ENCODE measurements around the gene SOAT1.

SOAT1 gene

GRCh38 chr1:179372160-179372559, 78.6 kb downstream of the SOAT1 start:
- no peak for TF ChIP-seq CTCF (IDR thresholded peaks at IDR 0.05; ENCODE audit: low read depth, low read length, poor library complexity, severe bottlenecking)
- TF ChIP-seq EZH2phosphoT487 (IDR thresholded peaks at IDR 0.05; ENCODE audit: borderline replicate concordance, low read length), result no peak
- Histone ChIP-seq H3K36me3 (ENCODE audit: control insufficient read depth, low read length) (no peaks in the 10 kb centered on the region), H3K27ac (ENCODE audit: low read depth, low read length) (no peak overlapping the region), H3F3A (ENCODE audit: control insufficient read depth, insufficient read depth) (no peaks in the 10 kb centered on the region), H3K79me2 (ENCODE audit: control insufficient read depth, low read length) (no peaks in the 10 kb centered on the region), H3K4me3 (ENCODE audit: low read length) (no peak overlapping the region), H3K4me1 (ENCODE audit: control insufficient read depth, low read length) (no peaks in the 10 kb centered on the region), H3K4me2 (ENCODE audit: low read length) (no peak overlapping the region), H3K9me2 (replicated peaks; ENCODE audit: control insufficient read depth, low read length) (no peaks in the 10 kb centered on the region), H4K20me1 (ENCODE audit: control insufficient read depth, insufficient read depth, low read depth, low read length) (no peaks in the 10 kb centered on the region), H3K27me3 (ENCODE audit: control insufficient read depth, low read length) (no peaks in the 10 kb centered on the region), H3K9me3 (ENCODE audit: control insufficient read depth, insufficient read depth, low read length) (no peaks in the 10 kb centered on the region)

- Histone ChIP-seq H3K27ac (ENCODE audit: low read depth, low read length) (no peak overlapping the region), H3K9me3 (ENCODE audit: control insufficient read depth, insufficient read depth, low read length) (no peaks in the 10 kb centered on the region), H3K79me2 (ENCODE audit: control insufficient read depth, low read length) (no peaks in the 10 kb centered on the region), H3F3A (ENCODE audit: control insufficient read depth, insufficient read depth) (no peaks in the 10 kb centered on the region), H3K4me1 (ENCODE audit: control insufficient read depth, low read length) (no peaks in the 10 kb centered on the region), H3K27me3 (ENCODE audit: control insufficient read depth, low read length) (no peaks in the 10 kb centered on the region), H3K4me2 (ENCODE audit: low read length) (no peak overlapping the region), H3K36me3 (ENCODE audit: control insufficient read depth, low read length) (no peaks in the 10 kb centered on the region), H4K20me1 (ENCODE audit: control insufficient read depth, insufficient read depth, low read depth, low read length) (no peaks in the 10 kb centered on the region), H3K9me2 (replicated peaks; ENCODE audit: control insufficient read depth, low read length) (no peaks in the 10 kb centered on the region), H3K4me3 (ENCODE audit: low read length) (no peak overlapping the region)
- TF ChIP-seq CTCF (IDR thresholded peaks at IDR 0.05; ENCODE audit: low read depth, low read length, poor library complexity, severe bottlenecking) (no peak), EZH2phosphoT487 (IDR thresholded peaks at IDR 0.05; ENCODE audit: borderline replicate concordance, low read length) (no peak)
Measured at GRCh38 chr1:179376223-179376622, 82.6 kb downstream of the SOAT1 start.

GRCh38 chr1:179380299-179380698, 86.7 kb downstream of the SOAT1 start:
- no peak overlapping the region for H3K27ac ChIP-seq (ENCODE audit: low read depth, low read length)
- H4K20me1 ChIP-seq (ENCODE audit: control insufficient read depth, insufficient read depth, low read depth, low read length), result no peaks in the 10 kb centered on the region
- H3K9me2 ChIP-seq (replicated peaks; ENCODE audit: control insufficient read depth, low read length), result no peaks in the 10 kb centered on the region
- no peak overlapping the region for H3K4me3 ChIP-seq (ENCODE audit: low read length)
- TF ChIP-seq EZH2phosphoT487 (IDR thresholded peaks at IDR 0.05; ENCODE audit: borderline replicate concordance, low read length), result no peak
- TF ChIP-seq CTCF (IDR thresholded peaks at IDR 0.05; ENCODE audit: low read depth, low read length, poor library complexity, severe bottlenecking), result no peak
- H3K4me1 ChIP-seq (ENCODE audit: control insufficient read depth, low read length), result no peaks in the 10 kb centered on the region
- no peaks in the 10 kb centered on the region for H3K9me3 ChIP-seq (ENCODE audit: control insufficient read depth, insufficient read depth, low read length)
- no peaks in the 10 kb centered on the region for H3K27me3 ChIP-seq (ENCODE audit: control insufficient read depth, low read length)
- no peaks in the 10 kb centered on the region for H3F3A ChIP-seq (ENCODE audit: control insufficient read depth, insufficient read depth)
- H3K36me3 ChIP-seq (ENCODE audit: control insufficient read depth, low read length), result no peaks in the 10 kb centered on the region
- H3K79me2 ChIP-seq (ENCODE audit: control insufficient read depth, low read length), result no peaks in the 10 kb centered on the region
- H3K4me2 ChIP-seq (ENCODE audit: low read length), result no peak overlapping the region

- Histone ChIP-seq H3K79me2 (ENCODE audit: control insufficient read depth, low read length) (no peaks in the 10 kb centered on the region), H3K9me2 (replicated peaks; ENCODE audit: control insufficient read depth, low read length) (no peaks in the 10 kb centered on the region), H3K27me3 (ENCODE audit: control insufficient read depth, low read length) (no peaks in the 10 kb centered on the region), H3F3A (ENCODE audit: control insufficient read depth, insufficient read depth) (no peaks in the 10 kb centered on the region), H3K4me3 (ENCODE audit: low read length) (no peak overlapping the region), H3K4me1 (ENCODE audit: control insufficient read depth, low read length) (no peaks in the 10 kb centered on the region), H3K9me3 (ENCODE audit: control insufficient read depth, insufficient read depth, low read length) (no peaks in the 10 kb centered on the region), H3K27ac (ENCODE audit: low read depth, low read length) (no peak overlapping the region), H3K4me2 (ENCODE audit: low read length) (no peak overlapping the region), H3K36me3 (ENCODE audit: control insufficient read depth, low read length) (no peaks in the 10 kb centered on the region), H4K20me1 (ENCODE audit: control insufficient read depth, insufficient read depth, low read depth, low read length) (no peaks in the 10 kb centered on the region)
- TF ChIP-seq CTCF (IDR thresholded peaks at IDR 0.05; ENCODE audit: low read depth, low read length, poor library complexity, severe bottlenecking) (no peak), EZH2phosphoT487 (IDR thresholded peaks at IDR 0.05; ENCODE audit: borderline replicate concordance, low read length) (no peak)
Measured at GRCh38 chr1:179384027-179384426, 90.4 kb downstream of the SOAT1 start.
